ENCODE data around the gene ERCC4. TPM values are rescaled to one million over a fixed set of nuclear protein-coding genes. Genes with fewer than 3 reads are reported as not detected.
"Not testable (repeated sequence)": the region's sequence is repeated elsewhere in the genome, so short reads cannot be mapped to it uniquely, and the experiment has no call there.

The ERCC4 gene
- total RNA-seq, 1 donor from 2014 or later: 14.5 TPM

GRCh38 chr16:13904179-13904691 is 15.7 kb upstream of the ERCC4 start:
- no peak for DNase-seq
- no peaks in the 10 kb centered on the region for H3K27me3 Mint-ChIP-seq (ENCODE audit: unreplicated experiment)
- no peak overlapping the region for H3K27ac Mint-ChIP-seq (ENCODE audit: unreplicated experiment)
- H3K36me3 Mint-ChIP-seq (ENCODE audit: unreplicated experiment): peaks cover 5% of the 10 kb centered on the region
- H3K4me3 Mint-ChIP-seq (ENCODE audit: unreplicated experiment): no peak overlapping the region
- TF ChIP-seq CTCF (IDR thresholded peaks at IDR 0.05; ENCODE audit: partially characterized antibody, unreplicated experiment): no peak
- H3K4me1 Mint-ChIP-seq (ENCODE audit: low read depth, unreplicated experiment): no peaks in the 10 kb centered on the region
- H3K9me3 Mint-ChIP-seq (ENCODE audit: unreplicated experiment): peaks cover 8% of the 10 kb centered on the region

GRCh38 chr16:13904822-13905221 is 15.1 kb upstream of the ERCC4 start:
- not testable (repeated sequence) for H3K27ac Mint-ChIP-seq (ENCODE audit: unreplicated experiment); H3K9me3 Mint-ChIP-seq (ENCODE audit: unreplicated experiment); H3K4me1 Mint-ChIP-seq (ENCODE audit: low read depth, unreplicated experiment); H3K4me3 Mint-ChIP-seq (ENCODE audit: unreplicated experiment); H3K27me3 Mint-ChIP-seq (ENCODE audit: unreplicated experiment); H3K36me3 Mint-ChIP-seq (ENCODE audit: unreplicated experiment)
- peak; percentile 46 for TF ChIP-seq CTCF (IDR thresholded peaks at IDR 0.05; ENCODE audit: partially characterized antibody, unreplicated experiment)
- DNase-seq: peak; percentile 68

GRCh38 chr16:13906168-13907089 is 13.5 kb upstream of the ERCC4 start:
- H3K9me3 Mint-ChIP-seq (ENCODE audit: unreplicated experiment): peaks cover 6% of the 10 kb centered on the region
- H3K36me3 Mint-ChIP-seq (ENCODE audit: unreplicated experiment): peaks cover 7% of the 10 kb centered on the region
- H3K4me1 Mint-ChIP-seq (ENCODE audit: low read depth, unreplicated experiment): no peaks in the 10 kb centered on the region
- no peak overlapping the region for H3K27ac Mint-ChIP-seq (ENCODE audit: unreplicated experiment)
- H3K4me3 Mint-ChIP-seq (ENCODE audit: unreplicated experiment): no peak overlapping the region
- no peak for TF ChIP-seq CTCF (IDR thresholded peaks at IDR 0.05; ENCODE audit: partially characterized antibody, unreplicated experiment)
- no peaks in the 10 kb centered on the region for H3K27me3 Mint-ChIP-seq (ENCODE audit: unreplicated experiment)
- no peak for DNase-seq

GRCh38 chr16:13907431-13907830 is 12.5 kb upstream of the ERCC4 start:
- Mint-ChIP-seq H3K4me3 (ENCODE audit: unreplicated experiment) (no peak overlapping the region), H3K36me3 (ENCODE audit: unreplicated experiment) (peaks cover 13% of the 10 kb centered on the region), H3K27me3 (ENCODE audit: unreplicated experiment) (no peaks in the 10 kb centered on the region), H3K27ac (ENCODE audit: unreplicated experiment) (no peak overlapping the region), H3K4me1 (ENCODE audit: low read depth, unreplicated experiment) (no peaks in the 10 kb centered on the region), H3K9me3 (ENCODE audit: unreplicated experiment) (peaks cover 7% of the 10 kb centered on the region)
- no peak for DNase-seq
- no peak for TF ChIP-seq CTCF (IDR thresholded peaks at IDR 0.05; ENCODE audit: partially characterized antibody, unreplicated experiment)

GRCh38 chr16:13909069-13909468 is 10.9 kb upstream of the ERCC4 start:
- Mint-ChIP-seq H3K4me1 (ENCODE audit: low read depth, unreplicated experiment) (no peaks in the 10 kb centered on the region), H3K4me3 (ENCODE audit: unreplicated experiment) (no peak overlapping the region), H3K27ac (ENCODE audit: unreplicated experiment) (no peak overlapping the region), H3K9me3 (ENCODE audit: unreplicated experiment) (peaks cover 8% of the 10 kb centered on the region), H3K36me3 (ENCODE audit: unreplicated experiment) (peaks cover 13% of the 10 kb centered on the region), H3K27me3 (ENCODE audit: unreplicated experiment) (no peaks in the 10 kb centered on the region)
- no peak for DNase-seq
- TF ChIP-seq CTCF (IDR thresholded peaks at IDR 0.05; ENCODE audit: partially characterized antibody, unreplicated experiment): no peak

Measured in glutamatergic neuron (in vitro differentiated cells).